ENCODE results near the gene DMBX1. TPM values are rescaled to one million over a fixed set of nuclear protein-coding genes. Genes with fewer than 3 reads are reported as not detected.

DMBX1 gene
- total and polyA plus RNA-seq, 9 of the 15 experiments (the other 6 are each of a cell fraction or from before 2014, with no cell fraction given): 0.25 to 4.3 (median 1.0) TPM

DNA sequence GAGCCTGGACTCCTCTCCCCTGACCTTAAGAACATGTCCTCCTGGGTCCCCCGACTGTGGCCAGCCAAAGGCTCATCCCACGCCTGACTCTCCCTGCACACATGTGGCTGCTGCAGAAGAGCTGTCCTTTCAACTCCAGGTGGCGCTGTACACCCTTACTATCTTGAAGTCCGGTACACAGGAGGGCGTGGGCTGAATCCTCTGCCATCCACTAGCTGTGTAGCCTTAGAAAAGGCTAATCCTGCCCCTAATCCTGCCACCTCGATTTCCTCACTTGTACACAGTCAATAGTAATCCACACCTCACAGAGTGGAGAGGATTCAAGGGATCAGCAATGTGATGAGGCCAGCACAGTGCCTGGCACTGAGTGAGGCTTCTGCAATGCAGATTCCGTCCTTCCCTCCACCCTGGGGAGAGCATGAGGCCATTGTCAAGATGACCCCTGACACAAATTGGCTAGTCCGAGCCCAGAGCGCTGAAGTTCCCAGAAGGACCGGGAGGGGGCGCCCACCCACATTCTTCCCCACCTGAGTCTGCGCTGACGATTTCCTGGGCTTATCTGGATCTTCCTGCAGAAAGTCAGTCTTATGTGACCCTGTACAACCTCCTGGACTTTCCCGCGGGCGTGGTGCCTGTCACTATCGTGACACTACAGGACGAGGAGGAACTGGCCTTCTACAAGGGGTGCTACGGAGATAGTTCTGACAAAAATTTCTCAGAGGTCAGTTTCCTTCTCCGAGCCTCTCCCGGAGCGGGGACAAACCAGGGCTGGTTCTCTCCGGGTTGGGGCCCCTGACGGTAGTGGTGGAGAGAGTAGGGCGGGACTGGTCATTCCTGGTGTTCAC lies 47.1 kb upstream of the DMBX1 start (continued):
- TF ChIP-seq, protein P1, sequence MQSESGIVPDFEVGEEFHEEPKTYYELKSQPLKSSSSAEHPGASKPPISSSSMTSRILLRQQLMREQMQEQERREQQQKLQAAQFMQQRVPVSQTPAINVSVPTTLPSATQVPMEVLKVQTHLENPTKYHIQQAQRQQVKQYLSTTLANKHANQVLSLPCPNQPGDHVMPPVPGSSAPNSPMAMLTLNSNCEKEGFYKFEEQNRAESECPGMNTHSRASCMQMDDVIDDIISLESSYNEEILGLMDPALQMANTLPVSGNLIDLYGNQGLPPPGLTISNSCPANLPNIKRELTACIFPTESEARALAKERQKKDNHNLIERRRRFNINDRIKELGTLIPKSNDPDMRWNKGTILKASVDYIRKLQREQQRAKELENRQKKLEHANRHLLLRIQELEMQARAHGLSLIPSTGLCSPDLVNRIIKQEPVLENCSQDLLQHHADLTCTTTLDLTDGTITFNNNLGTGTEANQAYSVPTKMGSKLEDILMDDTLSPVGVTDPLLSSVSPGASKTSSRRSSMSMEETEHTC (IDR thresholded peaks at IDR 0.05): no peak
- TF ChIP-seq ESRRB (CRISPR knock-in tag; IDR thresholded peaks at IDR 0.05; ENCODE audit: borderline replicate concordance): no peak
- TF ChIP-seq RBM22 (IDR thresholded peaks at IDR 0.05; ENCODE audit: low read depth, low read length, poor library complexity, severe bottlenecking): no peak
- TF ChIP-seq MEF2D (tag; conservative IDR thresholded peaks at IDR 0.05; ENCODE audit: low read depth): peak; percentile 67
- peak; percentile 46 for TF ChIP-seq ASH1L (IDR thresholded peaks at IDR 0.05; ENCODE audit: borderline replicate concordance, low read depth, partially characterized antibody)
- peak; percentile 74 to 84 for TF ChIP-seq KDM1A (IDR thresholded peaks at IDR 0.05)
- TF ChIP-seq, protein P2, sequence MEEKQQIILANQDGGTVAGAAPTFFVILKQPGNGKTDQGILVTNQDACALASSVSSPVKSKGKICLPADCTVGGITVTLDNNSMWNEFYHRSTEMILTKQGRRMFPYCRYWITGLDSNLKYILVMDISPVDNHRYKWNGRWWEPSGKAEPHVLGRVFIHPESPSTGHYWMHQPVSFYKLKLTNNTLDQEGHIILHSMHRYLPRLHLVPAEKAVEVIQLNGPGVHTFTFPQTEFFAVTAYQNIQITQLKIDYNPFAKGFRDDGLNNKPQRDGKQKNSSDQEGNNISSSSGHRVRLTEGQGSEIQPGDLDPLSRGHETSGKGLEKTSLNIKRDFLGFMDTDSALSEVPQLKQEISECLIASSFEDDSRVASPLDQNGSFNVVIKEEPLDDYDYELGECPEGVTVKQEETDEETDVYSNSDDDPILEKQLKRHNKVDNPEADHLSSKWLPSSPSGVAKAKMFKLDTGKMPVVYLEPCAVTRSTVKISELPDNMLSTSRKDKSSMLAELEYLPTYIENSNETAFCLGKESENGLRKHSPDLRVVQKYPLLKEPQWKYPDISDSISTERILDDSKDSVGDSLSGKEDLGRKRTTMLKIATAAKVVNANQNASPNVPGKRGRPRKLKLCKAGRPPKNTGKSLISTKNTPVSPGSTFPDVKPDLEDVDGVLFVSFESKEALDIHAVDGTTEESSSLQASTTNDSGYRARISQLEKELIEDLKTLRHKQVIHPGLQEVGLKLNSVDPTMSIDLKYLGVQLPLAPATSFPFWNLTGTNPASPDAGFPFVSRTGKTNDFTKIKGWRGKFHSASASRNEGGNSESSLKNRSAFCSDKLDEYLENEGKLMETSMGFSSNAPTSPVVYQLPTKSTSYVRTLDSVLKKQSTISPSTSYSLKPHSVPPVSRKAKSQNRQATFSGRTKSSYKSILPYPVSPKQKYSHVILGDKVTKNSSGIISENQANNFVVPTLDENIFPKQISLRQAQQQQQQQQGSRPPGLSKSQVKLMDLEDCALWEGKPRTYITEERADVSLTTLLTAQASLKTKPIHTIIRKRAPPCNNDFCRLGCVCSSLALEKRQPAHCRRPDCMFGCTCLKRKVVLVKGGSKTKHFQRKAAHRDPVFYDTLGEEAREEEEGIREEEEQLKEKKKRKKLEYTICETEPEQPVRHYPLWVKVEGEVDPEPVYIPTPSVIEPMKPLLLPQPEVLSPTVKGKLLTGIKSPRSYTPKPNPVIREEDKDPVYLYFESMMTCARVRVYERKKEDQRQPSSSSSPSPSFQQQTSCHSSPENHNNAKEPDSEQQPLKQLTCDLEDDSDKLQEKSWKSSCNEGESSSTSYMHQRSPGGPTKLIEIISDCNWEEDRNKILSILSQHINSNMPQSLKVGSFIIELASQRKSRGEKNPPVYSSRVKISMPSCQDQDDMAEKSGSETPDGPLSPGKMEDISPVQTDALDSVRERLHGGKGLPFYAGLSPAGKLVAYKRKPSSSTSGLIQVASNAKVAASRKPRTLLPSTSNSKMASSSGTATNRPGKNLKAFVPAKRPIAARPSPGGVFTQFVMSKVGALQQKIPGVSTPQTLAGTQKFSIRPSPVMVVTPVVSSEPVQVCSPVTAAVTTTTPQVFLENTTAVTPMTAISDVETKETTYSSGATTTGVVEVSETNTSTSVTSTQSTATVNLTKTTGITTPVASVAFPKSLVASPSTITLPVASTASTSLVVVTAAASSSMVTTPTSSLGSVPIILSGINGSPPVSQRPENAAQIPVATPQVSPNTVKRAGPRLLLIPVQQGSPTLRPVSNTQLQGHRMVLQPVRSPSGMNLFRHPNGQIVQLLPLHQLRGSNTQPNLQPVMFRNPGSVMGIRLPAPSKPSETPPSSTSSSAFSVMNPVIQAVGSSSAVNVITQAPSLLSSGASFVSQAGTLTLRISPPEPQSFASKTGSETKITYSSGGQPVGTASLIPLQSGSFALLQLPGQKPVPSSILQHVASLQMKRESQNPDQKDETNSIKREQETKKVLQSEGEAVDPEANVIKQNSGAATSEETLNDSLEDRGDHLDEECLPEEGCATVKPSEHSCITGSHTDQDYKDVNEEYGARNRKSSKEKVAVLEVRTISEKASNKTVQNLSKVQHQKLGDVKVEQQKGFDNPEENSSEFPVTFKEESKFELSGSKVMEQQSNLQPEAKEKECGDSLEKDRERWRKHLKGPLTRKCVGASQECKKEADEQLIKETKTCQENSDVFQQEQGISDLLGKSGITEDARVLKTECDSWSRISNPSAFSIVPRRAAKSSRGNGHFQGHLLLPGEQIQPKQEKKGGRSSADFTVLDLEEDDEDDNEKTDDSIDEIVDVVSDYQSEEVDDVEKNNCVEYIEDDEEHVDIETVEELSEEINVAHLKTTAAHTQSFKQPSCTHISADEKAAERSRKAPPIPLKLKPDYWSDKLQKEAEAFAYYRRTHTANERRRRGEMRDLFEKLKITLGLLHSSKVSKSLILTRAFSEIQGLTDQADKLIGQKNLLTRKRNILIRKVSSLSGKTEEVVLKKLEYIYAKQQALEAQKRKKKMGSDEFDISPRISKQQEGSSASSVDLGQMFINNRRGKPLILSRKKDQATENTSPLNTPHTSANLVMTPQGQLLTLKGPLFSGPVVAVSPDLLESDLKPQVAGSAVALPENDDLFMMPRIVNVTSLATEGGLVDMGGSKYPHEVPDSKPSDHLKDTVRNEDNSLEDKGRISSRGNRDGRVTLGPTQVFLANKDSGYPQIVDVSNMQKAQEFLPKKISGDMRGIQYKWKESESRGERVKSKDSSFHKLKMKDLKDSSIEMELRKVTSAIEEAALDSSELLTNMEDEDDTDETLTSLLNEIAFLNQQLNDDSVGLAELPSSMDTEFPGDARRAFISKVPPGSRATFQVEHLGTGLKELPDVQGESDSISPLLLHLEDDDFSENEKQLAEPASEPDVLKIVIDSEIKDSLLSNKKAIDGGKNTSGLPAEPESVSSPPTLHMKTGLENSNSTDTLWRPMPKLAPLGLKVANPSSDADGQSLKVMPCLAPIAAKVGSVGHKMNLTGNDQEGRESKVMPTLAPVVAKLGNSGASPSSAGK (IDR thresholded peaks at IDR 0.05): peak; percentile 92
- no peak for TF ChIP-seq TCFL5 (CRISPR knock-in tag; conservative IDR thresholded peaks at IDR 0.05)
- peak; percentile 16 for TF ChIP-seq FOS (IDR thresholded peaks at IDR 0.05; ENCODE audit: extremely low read depth, insufficient read length)
- TF ChIP-seq ZNF224 (CRISPR knock-in tag; IDR thresholded peaks at IDR 0.05): no peak
- TF ChIP-seq TRIM24 (IDR thresholded peaks at IDR 0.05): peak; percentile 49 to 82; a peak in 1 of 4 replicates
- no peak for TF ChIP-seq ZNF124 (CRISPR knock-in tag; IDR thresholded peaks at IDR 0.05)
- no peak for TF ChIP-seq SNIP1 (IDR thresholded peaks at IDR 0.05; ENCODE audit: low read depth)
